ENCODE results near the gene SPSB2.

Gene SPSB2

DNA sequence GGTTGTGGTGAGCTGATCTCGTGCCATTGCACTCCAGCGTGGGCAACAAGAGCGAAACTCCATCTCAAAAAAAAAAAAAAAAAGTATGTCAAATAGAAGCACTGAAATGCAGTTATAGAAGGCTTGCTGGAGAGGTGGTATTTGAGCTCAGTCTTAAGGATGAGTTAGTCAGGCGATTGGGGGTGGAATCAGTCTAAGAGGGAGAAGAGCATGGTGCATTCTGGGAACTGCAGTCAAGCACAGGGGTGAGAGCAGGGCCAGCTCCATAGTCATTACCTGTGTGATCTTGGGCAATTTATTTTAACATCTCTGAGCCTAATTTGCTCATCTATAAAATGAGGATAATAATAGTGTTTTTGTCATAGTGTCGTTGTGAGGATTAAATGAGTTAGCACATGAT, 38.2 kb downstream of the SPSB2 start:
- TF ChIP-seq GATA2 (IDR thresholded peaks at IDR 0.05; ENCODE audit: low read depth, low read length) (no peak), GATA3 (IDR thresholded peaks at IDR 0.05; ENCODE audit: low read depth, low read length) (no peak)

DNA sequence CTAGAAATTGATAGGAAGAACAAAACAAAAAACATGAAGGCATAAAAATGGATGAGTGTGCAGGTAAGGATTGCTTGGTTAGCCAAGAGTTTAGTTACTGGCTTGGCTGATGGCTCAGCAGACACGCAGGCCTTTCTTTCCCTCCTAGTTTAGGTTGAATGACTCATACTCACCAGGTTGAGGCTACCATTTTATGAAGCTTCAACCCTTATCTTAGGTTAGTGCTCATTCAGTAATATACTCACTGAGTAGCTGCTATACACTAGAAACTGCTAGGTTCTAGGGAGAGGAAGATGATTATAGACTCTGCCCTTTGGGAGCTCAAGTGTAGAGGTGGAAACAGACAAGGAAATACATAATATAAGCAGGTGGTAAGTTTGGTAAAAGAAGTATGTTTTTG, 38.8 kb downstream of the SPSB2 start:
- TF ChIP-seq GATA2 (IDR thresholded peaks at IDR 0.05; ENCODE audit: low read depth, low read length) (no peak), GATA3 (IDR thresholded peaks at IDR 0.05; ENCODE audit: low read depth, low read length) (no peak)

DNA sequence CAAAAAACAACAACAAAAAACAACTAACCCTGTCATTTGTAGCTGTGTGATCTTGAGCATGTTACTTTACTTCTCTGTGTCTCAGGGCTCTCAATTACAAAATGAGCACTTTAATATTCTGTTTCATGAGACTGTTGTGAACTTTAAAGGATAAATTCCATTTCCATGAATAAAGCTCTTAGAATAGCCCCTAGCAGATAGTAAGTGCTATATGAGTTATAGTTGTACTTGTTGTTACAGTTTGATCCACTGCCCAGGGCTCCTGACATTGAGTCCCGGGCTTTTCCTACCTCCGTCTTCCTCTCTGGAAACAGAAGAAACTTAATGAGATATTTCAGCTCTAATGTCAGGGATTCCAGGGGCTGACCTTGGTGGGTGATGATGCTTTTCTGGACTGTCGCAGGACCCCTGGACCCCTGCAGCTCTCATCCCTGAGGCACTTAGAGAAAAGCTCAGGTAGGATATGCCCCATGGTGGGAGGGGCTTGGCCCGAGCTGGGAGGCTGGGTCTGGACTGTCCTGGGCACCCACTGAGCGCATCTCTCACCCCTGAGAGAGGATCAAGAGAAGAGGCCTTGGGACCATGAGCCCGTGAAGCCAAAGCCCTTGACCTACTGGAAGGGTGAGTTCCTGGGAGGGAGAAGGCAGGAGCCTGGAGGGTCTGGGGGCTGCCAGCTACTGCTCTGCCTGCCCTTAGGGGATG, 39.8 kb downstream of the SPSB2 start:
- TF ChIP-seq GATA3 (IDR thresholded peaks at IDR 0.05; ENCODE audit: low read depth, low read length) = no peak
- no peak for TF ChIP-seq GATA2 (IDR thresholded peaks at IDR 0.05; ENCODE audit: low read depth, low read length)

DNA sequence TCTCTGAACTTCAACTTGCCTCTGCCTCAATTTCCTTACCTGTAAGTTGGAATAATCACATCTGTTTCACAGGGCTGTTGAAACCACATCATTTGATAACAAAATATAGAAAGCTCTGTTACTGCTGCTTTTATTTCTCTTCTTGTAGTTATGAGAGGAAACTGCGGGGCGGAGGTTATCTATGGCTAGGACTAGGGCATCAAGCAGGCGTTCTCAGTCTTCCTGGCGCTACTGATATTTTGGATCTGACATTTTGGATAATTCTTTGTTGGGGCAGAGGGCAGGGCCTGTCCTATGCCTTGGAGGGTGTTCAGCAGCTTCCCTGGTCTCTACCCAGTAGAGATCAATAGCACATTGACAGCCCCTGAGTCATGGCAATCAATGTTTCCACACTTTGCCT, 41.0 kb downstream of the SPSB2 start:
- TF ChIP-seq GATA3 (IDR thresholded peaks at IDR 0.05; ENCODE audit: low read depth, low read length) (no peak), GATA2 (IDR thresholded peaks at IDR 0.05; ENCODE audit: low read depth, low read length) (no peak)

DNA sequence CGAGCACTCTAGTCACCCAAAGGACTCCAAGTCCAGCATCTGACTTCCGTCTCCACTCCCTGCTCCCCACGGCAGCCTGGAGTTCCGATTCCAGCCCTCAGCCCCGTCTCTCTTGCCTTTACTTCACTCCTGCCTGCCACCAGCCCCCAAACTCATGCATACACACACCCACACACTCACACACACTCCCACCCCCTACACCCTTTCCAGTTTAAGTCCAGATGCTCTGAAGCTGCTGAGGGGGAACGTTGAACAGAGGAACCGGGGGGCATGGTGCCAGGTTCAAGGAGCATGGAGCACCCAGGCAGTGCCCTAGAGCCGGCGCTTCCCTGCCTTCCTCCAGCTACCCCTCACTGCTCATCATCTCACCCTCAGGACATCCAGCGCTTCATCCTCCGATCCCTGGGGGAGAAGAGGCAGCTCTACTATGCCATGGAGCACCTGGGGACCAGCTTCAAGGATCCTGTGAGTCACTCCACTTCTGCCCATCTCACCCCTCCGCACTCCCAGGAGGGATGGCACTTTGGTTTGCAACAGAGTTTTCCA, 41.6 kb downstream of the SPSB2 start:
- TF ChIP-seq GATA3 (IDR thresholded peaks at IDR 0.05; ENCODE audit: low read depth, low read length) (no peak), GATA2 (IDR thresholded peaks at IDR 0.05; ENCODE audit: low read depth, low read length) (no peak)

DNA sequence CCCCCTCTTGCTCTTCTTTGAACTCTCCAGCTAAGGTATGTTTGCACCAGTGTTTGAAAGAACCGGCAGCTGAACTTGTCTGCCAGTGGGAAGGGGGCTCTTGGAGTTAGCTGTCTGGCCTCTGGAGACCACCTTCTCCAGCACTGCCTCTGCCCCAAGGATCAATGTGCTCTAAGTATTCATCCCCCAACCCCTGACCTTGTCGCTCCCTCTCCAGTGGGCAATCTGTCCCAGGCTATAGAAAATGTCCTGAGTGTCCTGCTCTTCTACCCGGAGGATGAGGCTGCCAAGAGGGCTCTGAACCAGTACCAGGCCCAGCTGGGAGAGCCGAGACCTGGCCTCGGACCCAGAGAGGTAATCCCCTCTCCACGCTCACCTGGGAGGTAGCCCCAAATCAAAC, 42.1 kb downstream of the SPSB2 start:
- TF ChIP-seq GATA3 (IDR thresholded peaks at IDR 0.05; ENCODE audit: low read depth, low read length) (no peak), GATA2 (IDR thresholded peaks at IDR 0.05; ENCODE audit: low read depth, low read length) (no peak)

DNA sequence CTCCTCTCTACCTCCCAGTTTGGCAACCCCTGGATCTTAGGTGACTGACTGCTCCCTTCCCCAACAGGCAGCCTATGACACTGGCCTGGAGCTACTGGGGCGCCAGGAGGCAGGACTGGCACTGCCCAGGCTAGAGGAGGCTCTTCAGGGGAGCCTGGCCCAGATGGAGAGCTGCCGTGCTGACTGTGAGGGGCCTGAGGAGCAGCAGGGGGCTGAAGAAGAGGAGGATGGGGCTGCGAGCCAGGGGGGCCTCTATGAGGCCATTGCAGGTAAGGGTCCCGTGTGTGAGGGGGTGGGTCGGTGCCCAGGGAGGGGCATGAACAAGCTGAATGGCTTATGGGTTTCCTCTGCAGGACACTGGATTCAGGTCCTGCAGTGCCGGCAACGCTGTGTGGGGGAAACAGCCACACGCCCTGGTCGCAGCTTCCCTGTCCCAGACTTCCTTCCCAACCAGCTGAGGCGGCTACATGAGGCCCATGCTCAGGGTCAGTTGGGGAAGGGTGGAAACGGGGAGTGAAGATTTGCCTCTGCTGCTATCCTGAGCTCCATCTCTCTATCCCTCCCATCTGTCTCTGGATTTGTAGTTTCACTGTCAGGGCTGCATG, 42.7 kb downstream of the SPSB2 start:
- TF ChIP-seq GATA3 (IDR thresholded peaks at IDR 0.05; ENCODE audit: low read depth, low read length) (no peak), GATA2 (IDR thresholded peaks at IDR 0.05; ENCODE audit: low read depth, low read length) (no peak)

DNA sequence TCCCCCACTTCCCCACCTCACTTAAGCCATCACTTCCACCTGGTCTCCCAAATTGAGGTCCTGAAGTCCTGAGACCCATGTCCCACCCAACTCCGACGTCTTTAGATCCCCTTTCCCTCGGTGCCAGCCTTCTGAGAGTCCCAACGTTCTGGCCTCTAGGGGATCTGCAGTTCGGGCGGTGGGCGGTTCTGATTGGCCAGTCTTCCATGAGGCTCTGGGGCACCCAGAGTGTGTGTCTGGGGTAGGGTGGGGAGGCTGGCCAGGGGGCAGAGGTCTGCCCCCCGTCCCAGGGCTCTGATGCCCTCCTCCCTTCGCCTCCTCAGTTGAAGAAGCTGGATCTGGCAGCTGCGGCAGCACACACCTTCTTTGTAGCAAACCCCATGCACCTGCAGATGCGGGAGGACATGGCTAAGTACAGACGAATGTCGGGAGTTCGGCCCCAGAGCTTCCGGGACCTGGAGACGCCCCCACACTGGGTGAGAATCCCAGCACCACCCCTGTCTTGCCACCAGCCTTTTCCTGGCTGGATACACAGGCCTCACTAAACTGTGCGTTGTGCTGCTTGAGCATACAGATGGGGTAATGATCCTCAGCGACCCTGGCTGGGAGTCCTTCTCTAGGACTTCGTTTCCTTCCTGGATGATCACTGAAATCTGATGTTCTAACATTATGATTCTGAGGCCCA, 43.4 kb downstream of the SPSB2 start:
- TF ChIP-seq GATA2 (IDR thresholded peaks at IDR 0.05; ENCODE audit: low read depth, low read length) = no peak
- TF ChIP-seq GATA3 (IDR thresholded peaks at IDR 0.05; ENCODE audit: low read depth, low read length) = no peak

DNA sequence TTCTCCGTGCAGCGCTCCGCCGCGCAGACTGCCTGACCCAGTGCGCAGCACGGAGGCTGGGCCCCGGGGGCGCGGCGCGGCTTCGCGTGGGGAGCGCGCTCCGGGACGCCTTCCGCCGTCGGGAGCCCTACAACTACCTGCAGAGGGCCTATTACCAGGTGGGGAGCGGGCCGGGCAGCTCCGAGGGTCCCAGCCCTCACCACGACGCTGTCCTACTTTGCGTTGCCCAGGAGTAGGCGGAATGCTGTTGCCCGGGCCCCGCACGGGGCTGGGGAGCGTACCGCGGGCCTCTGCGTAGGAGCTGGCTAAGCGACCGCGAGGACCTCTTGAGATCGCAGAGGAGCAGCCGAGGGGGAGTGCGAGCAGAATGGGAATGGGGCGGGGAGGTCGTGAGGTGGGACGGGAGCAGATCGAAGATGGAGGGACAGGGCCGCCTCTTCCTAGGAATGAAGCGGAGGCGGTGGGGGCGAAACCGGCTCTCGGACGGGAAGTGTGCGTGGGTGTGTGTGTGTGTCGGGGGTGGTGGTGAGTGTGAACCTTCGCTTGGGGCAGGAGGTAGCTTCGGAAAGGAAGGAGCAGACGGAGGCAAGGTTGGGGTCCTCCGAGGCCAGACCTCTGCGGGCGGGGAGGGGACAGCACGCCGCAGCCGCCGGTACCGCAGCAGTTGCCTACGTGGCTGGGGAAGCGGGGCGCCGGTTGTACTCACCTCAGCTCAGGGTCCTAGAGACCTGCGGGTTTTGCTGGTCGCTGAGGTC, 44.1 kb downstream of the SPSB2 start:
- no peak for TF ChIP-seq GATA3 (IDR thresholded peaks at IDR 0.05; ENCODE audit: low read depth, low read length)
- no peak for TF ChIP-seq GATA2 (IDR thresholded peaks at IDR 0.05; ENCODE audit: low read depth, low read length)

DNA sequence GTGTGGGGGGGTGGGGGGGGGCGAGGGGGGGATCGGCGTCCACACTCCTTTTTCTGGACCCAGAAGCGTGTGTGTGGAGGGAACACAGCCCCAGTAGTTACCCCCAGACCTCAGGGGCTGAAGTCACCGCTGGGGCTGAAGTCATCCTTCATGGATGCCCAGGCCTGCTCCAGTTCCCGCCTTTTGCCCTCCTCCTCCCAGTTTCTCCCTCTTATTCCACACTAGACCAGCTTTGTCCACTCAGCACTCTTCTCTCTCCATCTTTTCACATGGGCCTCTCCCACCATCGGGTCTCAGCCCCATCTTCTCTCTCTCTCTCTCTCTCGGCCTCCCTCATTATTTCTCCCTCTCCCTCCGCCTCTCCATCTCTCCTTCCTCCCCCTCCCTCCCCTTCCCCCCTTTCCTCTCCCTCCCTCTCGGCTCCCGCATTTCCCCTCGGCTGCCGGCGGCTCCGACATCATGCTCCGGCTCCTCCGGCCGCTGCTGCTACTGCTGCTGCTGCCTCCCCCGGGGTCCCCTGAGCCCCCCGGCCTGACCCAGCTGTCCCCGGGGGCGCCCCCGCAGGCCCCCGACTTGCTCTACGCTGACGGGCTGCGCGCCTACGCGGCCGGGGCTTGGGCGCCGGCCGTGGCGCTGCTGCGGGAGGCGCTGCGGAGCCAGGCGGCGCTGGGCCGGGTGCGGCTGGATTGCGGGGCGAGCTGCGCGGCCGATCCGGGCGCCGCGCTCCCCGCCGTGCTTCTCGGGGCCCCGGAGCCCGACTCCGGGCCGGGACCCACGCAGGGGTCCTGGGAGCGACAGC, 44.9 kb downstream of the SPSB2 start, which contains the start of gene P3H3:
TSS of gene P3H3 (plus strand) at position 426 of the 799 bp plus-strand sequence. CDS start at position 460, 34 bp downstream.
- no peak for TF ChIP-seq GATA2 (IDR thresholded peaks at IDR 0.05; ENCODE audit: low read depth, low read length)
- no peak for TF ChIP-seq GATA3 (IDR thresholded peaks at IDR 0.05; ENCODE audit: low read depth, low read length)

DNA sequence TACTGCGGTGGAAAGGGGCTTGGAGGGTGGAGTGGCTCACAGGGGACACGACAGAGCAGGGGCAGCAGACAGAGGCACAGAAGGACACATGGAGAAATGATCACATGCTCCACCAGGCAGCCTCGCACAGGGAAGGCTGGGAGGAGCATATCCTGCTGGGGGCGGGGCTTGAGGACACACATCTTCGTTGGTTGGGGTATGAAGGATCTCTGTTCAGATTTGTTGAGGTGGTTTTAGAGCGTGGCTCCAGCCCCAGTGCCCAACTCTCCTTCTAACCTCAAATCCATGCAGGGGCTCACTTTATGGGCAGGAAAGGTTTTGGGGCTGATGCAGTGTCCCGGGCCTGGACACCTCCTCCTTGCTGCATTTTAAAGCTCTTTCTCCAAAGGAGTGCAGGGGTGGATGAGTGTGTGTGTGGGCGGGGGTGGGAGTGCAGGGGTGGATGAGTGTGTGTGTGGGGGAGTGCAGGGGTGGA, 45.6 kb downstream of the SPSB2 start:
- TF ChIP-seq GATA2 (IDR thresholded peaks at IDR 0.05; ENCODE audit: low read depth, low read length) (no peak), GATA3 (IDR thresholded peaks at IDR 0.05; ENCODE audit: low read depth, low read length) (no peak)

DNA sequence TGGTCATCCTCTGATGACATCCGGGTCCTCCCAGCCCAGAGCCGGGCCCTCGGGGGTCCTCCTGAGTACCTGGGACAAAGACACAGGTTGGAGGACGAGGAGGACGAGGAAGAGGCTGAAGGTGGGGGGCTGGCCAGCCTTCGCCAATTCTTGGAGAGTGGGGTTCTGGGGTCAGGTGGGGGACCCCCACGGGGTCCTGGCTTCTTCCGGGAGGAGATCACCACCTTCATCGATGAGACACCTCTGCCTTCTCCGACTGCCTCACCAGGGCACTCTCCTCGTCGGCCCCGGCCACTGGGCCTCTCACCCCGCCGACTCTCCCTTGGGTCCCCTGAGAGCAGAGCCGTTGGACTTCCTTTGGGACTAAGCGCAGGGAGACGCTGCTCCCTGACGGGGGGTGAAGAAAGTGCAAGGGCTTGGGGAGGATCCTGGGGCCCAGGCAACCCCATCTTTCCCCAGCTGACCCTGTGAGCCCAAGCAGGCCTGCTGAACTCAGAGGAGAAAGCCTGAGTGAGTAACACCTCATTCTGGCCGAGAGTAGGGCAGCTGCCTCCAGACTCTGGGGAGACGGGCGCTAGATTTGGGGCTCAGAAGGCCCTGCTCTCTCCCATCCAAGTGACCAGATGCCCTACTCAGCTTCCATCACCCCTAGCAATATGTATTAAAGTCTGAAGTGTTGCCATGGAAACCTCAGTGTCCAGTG, 46.2 kb downstream of the SPSB2 start:
- TF ChIP-seq GATA3 (IDR thresholded peaks at IDR 0.05; ENCODE audit: low read depth, low read length) (no peak), GATA2 (IDR thresholded peaks at IDR 0.05; ENCODE audit: low read depth, low read length) (no peak)
